Measurements from ENCODE around the gene THBS2.
"Not testable (repeated sequence)": the region's sequence is repeated elsewhere in the genome, so short reads cannot be mapped to it uniquely, and the experiment has no call there.

THBS2 gene

GRCh38 chr6:169201985-169202384 lies 51.7 kb downstream of the THBS2 start:
- H3K4me1 Mint-ChIP-seq, result no peaks in the 10 kb centered on the region
- no peaks in the 10 kb centered on the region for H3K36me3 Mint-ChIP-seq
- H3K9me3 Mint-ChIP-seq, result peaks cover 4% of the 10 kb centered on the region
- H3K27ac Mint-ChIP-seq, result no peak overlapping the region
- DNase-seq (ENCODE audit: low spot score in 2 of 2) (no peak), ATAC-seq (no peak)
- no peak overlapping the region for H3K4me3 Mint-ChIP-seq

GRCh38 chr6:169200893-169201514 lies 52.6 kb downstream of the THBS2 start:
- ATAC-seq (no peak), DNase-seq (ENCODE audit: low spot score in 2 of 2) (no peak)
- no peaks in the 10 kb centered on the region for H3K4me1 Mint-ChIP-seq
- no peaks in the 10 kb centered on the region for H3K36me3 Mint-ChIP-seq
- H3K9me3 Mint-ChIP-seq, result no peaks in the 10 kb centered on the region
- H3K4me3 Mint-ChIP-seq, result no peak overlapping the region
- no peak overlapping the region for H3K27ac Mint-ChIP-seq

GRCh38 chr6:169199625-169200335 lies 53.9 kb downstream of the THBS2 start:
- peak; percentile 21 for ATAC-seq
- H3K9me3 Mint-ChIP-seq, result no peaks in the 10 kb centered on the region
- no peak for DNase-seq (ENCODE audit: low spot score in 2 of 2)
- no peaks in the 10 kb centered on the region for H3K4me1 Mint-ChIP-seq
- H3K36me3 Mint-ChIP-seq, result no peaks in the 10 kb centered on the region
- H3K27ac Mint-ChIP-seq, result no peak overlapping the region
- H3K4me3 Mint-ChIP-seq, result no peak overlapping the region

- DNase-seq (ENCODE audit: low spot score in 2 of 2), result no peak
- H3K36me3 Mint-ChIP-seq, result no peaks in the 10 kb centered on the region
- H3K9me3 Mint-ChIP-seq, result no peaks in the 10 kb centered on the region
- H3K4me3 Mint-ChIP-seq, result no peak overlapping the region
- H3K4me1 Mint-ChIP-seq, result no peaks in the 10 kb centered on the region
- ATAC-seq, result no peak
- H3K27ac Mint-ChIP-seq, result no peak overlapping the region
Observed at GRCh38 chr6:169198885-169199284, 54.8 kb downstream of the THBS2 start.

GRCh38 chr6:169197929-169198328 lies 55.7 kb downstream of the THBS2 start:
- H3K36me3 Mint-ChIP-seq; H3K9me3 Mint-ChIP-seq; H3K4me1 Mint-ChIP-seq; DNase-seq (ENCODE audit: low spot score in 2 of 2); ATAC-seq; H3K27ac Mint-ChIP-seq; H3K4me3 Mint-ChIP-seq: not testable (repeated sequence)

- not testable (repeated sequence) for H3K4me3 Mint-ChIP-seq; H3K36me3 Mint-ChIP-seq; ATAC-seq; H3K4me1 Mint-ChIP-seq; H3K9me3 Mint-ChIP-seq; DNase-seq (ENCODE audit: low spot score in 2 of 2); H3K27ac Mint-ChIP-seq
Observed at GRCh38 chr6:169196279-169196678, 57.4 kb downstream of the THBS2 start.

- Mint-ChIP-seq H3K27ac (no peak overlapping the region), H3K36me3 (no peaks in the 10 kb centered on the region), H3K4me3 (no peak overlapping the region), H3K4me1 (no peaks in the 10 kb centered on the region), H3K9me3 (no peaks in the 10 kb centered on the region)
- DNase-seq (ENCODE audit: low spot score in 2 of 2) (no peak), ATAC-seq (no peak)
Observed at GRCh38 chr6:169194737-169195136, 58.9 kb downstream of the THBS2 start.

- Mint-ChIP-seq H3K4me3 (no peak overlapping the region), H3K4me1 (peaks cover 7% of the 10 kb centered on the region), H3K36me3 (no peaks in the 10 kb centered on the region), H3K9me3 (no peaks in the 10 kb centered on the region), H3K27ac (no peak overlapping the region)
- ATAC-seq (no peak), DNase-seq (ENCODE audit: low spot score in 2 of 2) (no peak)
Observed at GRCh38 chr6:169190970-169191369, 62.7 kb downstream of the THBS2 start.

GRCh38 chr6:169190144-169190584 lies 63.5 kb downstream of the THBS2 start:
- H3K4me3 Mint-ChIP-seq, result no peak overlapping the region

GRCh38 chr6:169189686-169190085 lies 64.0 kb downstream of the THBS2 start:
- DNase-seq (ENCODE audit: low spot score in 2 of 2), result no peak
- no peak for ATAC-seq
- Mint-ChIP-seq H3K4me3 (no peak overlapping the region), H3K27ac (no peak overlapping the region), H3K9me3 (no peaks in the 10 kb centered on the region), H3K36me3 (no peaks in the 10 kb centered on the region), H3K4me1 (peaks cover 7% of the 10 kb centered on the region)

More at GRCh38 chr6:169190144-169190584, 63.5 kb downstream of the THBS2 start:
- Mint-ChIP-seq H3K4me1 (peaks cover 7% of the 10 kb centered on the region), H3K9me3 (no peaks in the 10 kb centered on the region), H3K36me3 (no peaks in the 10 kb centered on the region), H3K27ac (no peak overlapping the region)
- DNase-seq (ENCODE audit: low spot score in 2 of 2), result no peak
- ATAC-seq, result no peak

- Mint-ChIP-seq H3K36me3 (no peaks in the 10 kb centered on the region), H3K4me3 (no peak overlapping the region), H3K4me1 (peaks cover 7% of the 10 kb centered on the region), H3K27ac (no peak overlapping the region), H3K9me3 (no peaks in the 10 kb centered on the region)
- no peak for DNase-seq (ENCODE audit: low spot score in 2 of 2)
- no peak for ATAC-seq
Observed at GRCh38 chr6:169189182-169189581, 64.5 kb downstream of the THBS2 start.

GRCh38 chr6:169188475-169188874 lies 65.2 kb downstream of the THBS2 start:
- H3K36me3 Mint-ChIP-seq, result no peaks in the 10 kb centered on the region
- no peak for DNase-seq (ENCODE audit: low spot score in 2 of 2)
- H3K9me3 Mint-ChIP-seq, result no peaks in the 10 kb centered on the region
- no peak overlapping the region for H3K4me3 Mint-ChIP-seq
- ATAC-seq, result peak; percentile 81
- peaks cover 7% of the 10 kb centered on the region for H3K4me1 Mint-ChIP-seq
- no peak overlapping the region for H3K27ac Mint-ChIP-seq

GRCh38 chr6:169188051-169188470 lies 65.6 kb downstream of the THBS2 start:
- no peaks in the 10 kb centered on the region for H3K9me3 Mint-ChIP-seq
- peak; percentile 83 for ATAC-seq
- H3K4me3 Mint-ChIP-seq, result no peak overlapping the region
- H3K4me1 Mint-ChIP-seq, result peaks cover 7% of the 10 kb centered on the region
- peak in 1 of 2 donors; percentile 55 for DNase-seq (ENCODE audit: low spot score in 2 of 2)
- no peak overlapping the region for H3K27ac Mint-ChIP-seq
- H3K36me3 Mint-ChIP-seq, result no peaks in the 10 kb centered on the region

GRCh38 chr6:169186496-169187169 lies 67.0 kb downstream of the THBS2 start:
- no peak overlapping the region for H3K4me3 Mint-ChIP-seq

GRCh38 chr6:169185692-169186485 lies 67.8 kb downstream of the THBS2 start:
- ATAC-seq, result no peak
- no peaks in the 10 kb centered on the region for H3K9me3 Mint-ChIP-seq
- H3K4me3 Mint-ChIP-seq, result no peak overlapping the region
- no peaks in the 10 kb centered on the region for H3K36me3 Mint-ChIP-seq
- DNase-seq (ENCODE audit: low spot score in 2 of 2), result no peak
- H3K27ac Mint-ChIP-seq, result no peak overlapping the region
- H3K4me1 Mint-ChIP-seq, result peaks cover 7% of the 10 kb centered on the region

More at GRCh38 chr6:169186496-169187169, 67.0 kb downstream of the THBS2 start:
- Mint-ChIP-seq H3K4me1 (peaks cover 7% of the 10 kb centered on the region), H3K27ac (no peak overlapping the region), H3K9me3 (no peaks in the 10 kb centered on the region), H3K36me3 (no peaks in the 10 kb centered on the region)
- no peak for DNase-seq (ENCODE audit: low spot score in 2 of 2)
- no peak for ATAC-seq

Measured in stimulated activated effector memory CD8-positive, alpha-beta T cell treated with anti-CD3 and anti-CD28 coated beads, Interleukin-12 subunit alpha, Interleukin-12 subunit beta, amount 100 ng/mL, for 72 hours (primary cell).